RKO (cell line): ENCODE data around the gene AP3S2.
"Not testable (repeated sequence)": the region's sequence is repeated elsewhere in the genome, so short reads cannot be mapped to it uniquely, and the experiment has no call there.

ENCODE experiments used
- DNase-seq: peaks from one replicate; pipeline ENCODE4 v3.0.0-alpha.2; 2016; ENCODE audit warnings: low spot score

The AP3S2 gene

DNA sequence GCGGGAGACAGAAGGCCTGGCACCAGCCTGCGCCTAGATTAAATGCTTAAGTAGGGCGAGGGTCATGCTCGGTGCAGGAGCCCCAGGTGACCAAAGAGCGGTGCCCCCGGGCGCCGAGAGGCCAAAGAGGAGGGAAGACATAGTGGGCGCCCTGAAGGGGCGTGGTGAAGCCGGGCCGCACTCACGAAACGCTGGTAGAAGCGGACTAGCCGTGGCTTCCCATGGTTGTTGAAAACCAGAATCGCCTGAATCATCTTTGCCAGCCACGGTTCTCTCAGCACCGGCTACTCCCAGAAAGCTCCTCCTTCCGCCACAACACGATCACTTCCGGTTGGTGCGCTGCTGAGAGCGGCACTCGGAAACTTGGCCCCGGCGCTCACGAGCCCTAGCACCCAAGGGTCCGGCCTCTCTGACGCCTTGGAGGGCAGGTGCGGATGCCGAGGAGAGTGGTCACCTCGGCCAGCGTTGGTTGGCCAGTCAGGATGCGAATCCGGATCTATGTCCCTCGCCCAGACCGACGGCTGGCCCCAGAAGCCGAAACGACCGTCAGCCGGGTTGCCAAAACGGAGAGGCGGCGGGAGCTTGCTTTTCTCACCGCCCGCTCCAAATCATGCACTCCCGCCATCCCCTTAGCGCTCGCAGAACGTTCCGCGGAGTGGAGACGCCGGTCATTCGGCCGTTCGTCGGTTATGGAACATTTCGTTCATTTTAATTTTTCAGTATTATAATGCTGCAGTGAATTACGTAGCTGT is at the start of gene AP3S2:
Gene AP3S2, minus strand, starts transcription at position 299 of the 752 bp plus-strand sequence. Its CDS starts 45 bp downstream, at position 254.
- DNase-seq = peak; percentile 96

DNA sequence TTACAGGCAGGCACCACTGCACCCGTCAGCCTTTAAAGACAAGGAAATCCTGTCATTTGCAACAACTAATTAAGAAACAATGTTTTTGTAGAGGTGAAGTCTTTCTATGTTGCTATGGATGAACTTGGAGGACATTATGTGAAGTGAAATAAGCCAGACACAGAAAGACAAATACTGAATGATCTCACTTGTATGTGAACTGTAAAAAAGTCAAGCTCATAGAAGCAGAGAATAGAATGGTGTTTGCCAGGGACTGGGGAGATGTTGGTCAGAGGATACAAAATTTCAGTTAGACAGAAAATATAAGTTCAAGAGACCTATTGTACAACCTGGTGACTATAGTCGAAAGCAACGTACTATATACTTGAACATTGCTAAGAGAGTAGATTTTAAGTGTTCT is 46.1 kb upstream of the AP3S2 start:
- DNase-seq = no peak

DNA sequence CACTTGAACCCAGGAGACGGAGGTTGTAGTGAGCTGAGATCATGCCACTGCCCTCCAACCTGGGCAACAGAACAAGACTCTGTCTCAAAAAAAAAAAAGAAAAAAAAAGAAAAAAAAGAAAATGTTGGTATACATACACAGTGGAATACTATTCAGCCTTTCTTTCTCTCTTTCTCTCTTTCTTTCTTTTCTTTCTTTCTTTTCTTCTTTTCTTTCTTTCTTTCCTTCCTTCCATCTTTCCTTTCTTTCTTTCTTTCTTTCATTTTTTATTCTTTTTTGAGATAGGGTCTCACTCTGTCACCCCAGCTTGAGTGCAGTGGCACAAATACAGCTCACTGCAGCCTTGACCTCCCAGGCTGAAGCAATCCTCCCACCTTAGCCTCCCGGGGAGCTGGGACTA is 45.6 kb upstream of the AP3S2 start:
- not testable (repeated sequence) for DNase-seq

DNA sequence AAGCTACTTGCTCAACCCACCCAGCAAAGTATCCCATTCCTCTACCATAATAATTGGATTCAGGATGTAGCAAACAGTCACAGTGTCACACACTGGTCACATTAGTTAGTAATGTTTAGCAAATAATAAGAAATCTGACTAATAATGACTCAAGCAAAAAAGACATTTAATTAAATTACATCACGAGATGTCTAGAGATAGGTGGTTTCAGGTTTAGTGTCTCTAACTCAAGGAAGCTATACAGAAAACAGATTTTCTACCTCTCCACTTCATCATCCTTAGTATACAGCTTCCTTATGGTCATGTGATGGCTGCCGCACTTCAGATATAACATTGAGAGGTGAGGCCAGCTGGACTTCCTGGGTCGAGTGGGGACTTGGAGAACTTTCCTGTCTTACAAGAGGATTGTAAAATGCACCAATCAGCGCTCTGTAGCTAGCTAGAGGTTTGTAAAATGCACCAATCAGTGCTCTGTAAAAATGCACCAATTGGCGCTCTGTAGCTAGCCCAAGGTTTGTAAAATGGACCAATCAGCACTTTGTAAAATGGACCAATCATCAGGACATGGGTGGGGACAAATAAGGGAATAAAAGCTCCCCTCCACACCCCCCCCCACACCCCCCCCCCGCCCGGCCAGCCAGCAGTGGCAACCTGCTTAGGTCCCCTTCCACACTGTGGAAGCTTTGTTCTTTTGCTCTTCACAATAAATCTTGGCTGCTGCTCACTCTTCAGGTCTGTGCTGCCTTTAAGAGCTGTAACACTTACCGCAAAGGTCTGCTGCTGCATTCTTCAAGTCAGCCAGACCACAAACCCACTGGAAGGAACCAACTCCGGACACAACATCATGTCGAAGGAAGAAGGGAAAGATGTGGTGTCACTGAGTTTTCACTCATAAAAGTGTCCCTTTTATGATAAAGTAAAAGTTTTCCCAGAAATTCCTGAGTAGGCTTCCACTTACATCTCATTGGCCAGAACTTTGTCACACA is 43.9 kb upstream of the AP3S2 start:
- peak; percentile 33 for DNase-seq

DNA sequence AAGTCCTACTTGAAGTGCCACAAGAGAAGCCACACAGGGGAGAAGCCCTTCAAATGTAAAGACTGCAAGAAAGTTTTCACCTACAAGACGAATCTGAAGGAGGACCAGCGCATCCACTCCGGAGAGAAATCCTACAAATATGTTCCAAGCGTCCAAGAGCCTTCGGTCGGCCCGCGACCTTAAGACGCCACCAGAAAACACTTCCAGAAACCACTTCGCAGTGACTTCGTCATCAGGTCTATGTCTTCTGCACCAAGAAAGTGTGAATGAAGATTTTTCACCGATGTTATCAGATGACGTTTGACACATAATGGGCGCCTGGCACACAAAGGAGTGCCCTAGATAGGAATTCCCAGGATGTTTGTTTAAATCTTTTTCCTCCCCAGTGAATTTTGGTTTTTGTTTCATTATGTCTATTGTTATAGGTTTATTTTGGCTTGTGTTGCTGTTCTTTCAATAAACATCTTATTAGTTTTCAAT is 43.0 kb upstream of the AP3S2 start:
- DNase-seq = no peak

DNA sequence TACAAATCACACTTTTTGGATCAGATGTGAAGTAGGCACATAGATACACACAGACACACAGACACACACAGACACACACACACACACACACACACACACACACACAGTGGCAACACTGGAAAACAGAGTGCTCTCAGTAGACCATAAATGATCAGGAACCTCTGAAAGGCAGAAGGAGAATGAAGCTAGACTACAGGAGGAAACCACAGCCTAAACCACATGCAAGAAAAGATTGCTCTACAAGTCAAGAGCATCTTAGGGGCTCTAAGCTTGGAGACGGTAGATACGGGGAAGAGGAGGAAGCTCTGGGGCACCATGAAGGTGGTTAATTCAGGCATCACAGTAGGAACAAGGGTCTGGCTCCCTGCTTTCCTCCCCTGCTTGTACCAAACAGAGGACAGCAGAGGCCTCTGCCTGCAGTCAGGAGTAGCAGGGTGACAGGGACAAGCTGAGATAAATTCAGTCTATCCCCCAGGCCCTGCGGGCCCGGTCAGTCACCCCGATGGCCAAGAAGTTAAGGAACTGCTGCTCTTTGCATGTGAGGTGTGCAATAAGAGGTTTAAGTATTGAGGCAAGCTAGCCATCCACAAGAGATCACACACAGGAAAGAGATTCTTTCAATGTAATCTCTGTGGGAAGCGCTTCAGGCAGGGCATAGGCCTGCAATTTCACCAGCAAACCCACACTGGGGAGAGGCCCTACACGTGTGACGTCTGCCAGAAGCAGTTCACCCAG is 42.4 kb upstream of the AP3S2 start:
- no peak for DNase-seq

DNA sequence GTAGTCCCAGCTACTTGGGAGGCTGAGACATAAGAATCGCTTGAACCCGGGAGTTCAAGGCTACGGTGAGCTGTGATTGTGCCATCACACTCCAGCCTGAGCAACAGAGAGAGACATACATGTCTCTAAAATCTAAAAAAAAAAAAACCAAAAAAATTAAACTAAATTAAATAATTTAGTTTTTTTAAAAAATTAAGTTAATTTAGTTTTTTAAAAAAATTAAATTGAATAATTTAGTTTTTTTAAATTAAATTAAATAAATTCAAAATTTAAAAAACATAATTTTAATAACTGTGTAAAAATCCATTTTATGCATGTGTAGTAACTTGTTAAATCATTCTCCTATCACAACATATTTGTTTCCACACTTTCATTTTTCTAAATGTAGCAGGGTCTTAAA is 39.1 kb upstream of the AP3S2 start:
- DNase-seq = no peak

DNA sequence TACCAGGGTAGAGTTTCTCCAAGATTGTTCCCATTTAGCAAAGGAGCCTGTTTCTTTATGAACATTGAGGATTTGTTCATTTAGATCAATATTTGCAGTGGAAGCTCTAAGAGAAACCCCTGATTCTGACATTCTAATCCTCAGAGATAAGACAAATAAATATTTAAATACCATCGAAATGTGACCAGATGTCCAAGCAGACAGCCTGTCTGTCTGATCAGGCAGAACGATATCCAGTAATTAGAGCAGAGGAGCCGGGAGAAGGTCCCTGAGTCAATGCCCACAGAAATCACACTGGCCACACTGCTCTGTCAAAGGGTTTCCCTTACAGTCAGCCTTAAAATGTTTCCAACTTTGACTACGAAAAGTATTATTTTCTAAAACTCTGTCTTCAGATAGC is 34.6 kb upstream of the AP3S2 start:
- no peak for DNase-seq

DNA sequence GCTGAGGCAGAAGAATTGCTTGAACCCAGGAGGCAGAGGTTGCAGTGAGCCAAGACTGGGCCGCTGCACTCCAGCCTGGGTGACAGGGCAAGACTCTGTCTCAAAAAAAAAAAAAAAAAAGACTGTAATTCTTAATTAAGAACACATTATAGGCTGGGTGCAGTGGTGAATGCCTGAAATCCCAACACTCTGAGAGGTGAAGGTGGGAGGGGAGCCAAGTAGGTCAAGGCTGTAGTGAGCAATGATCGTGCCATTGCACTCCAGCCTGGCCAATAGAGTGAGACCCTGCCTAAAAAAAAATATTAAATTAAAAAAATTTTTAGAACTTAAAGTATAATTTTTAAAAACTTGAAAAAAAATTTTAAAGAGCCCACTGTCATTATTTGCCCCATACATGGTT is 32.4 kb upstream of the AP3S2 start:
- no peak for DNase-seq

DNA sequence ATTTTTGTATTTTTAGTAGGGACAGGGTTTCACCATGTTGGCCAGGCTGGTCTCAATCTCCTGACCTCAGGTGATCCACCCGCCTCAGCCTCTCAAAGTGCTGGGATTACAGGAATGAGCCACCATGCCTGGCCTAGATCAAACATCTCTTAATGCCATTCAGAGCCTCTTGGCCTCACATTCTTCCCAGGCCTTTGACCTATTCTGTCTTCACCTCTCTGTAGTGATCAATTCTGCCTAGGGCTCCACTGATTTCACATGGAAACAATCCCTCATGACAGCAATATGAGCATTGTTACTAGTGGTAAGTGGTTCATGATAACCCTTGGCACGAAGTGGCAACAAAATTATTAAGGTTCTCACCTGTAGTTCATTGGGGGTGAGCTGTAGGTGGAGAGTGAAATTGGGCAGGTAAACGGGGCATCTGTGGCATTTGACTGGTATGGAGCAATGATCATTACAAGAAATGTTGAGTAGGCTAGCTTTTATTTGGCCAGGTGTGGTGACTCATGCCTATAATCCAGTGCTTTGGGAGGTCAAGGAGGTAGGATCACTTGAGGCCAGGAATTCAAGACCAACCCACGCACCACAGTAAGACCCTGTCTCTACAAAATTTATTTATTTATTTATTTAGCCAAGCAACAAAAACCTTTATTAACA is 23.8 kb upstream of the AP3S2 start:
- no peak for DNase-seq

DNA sequence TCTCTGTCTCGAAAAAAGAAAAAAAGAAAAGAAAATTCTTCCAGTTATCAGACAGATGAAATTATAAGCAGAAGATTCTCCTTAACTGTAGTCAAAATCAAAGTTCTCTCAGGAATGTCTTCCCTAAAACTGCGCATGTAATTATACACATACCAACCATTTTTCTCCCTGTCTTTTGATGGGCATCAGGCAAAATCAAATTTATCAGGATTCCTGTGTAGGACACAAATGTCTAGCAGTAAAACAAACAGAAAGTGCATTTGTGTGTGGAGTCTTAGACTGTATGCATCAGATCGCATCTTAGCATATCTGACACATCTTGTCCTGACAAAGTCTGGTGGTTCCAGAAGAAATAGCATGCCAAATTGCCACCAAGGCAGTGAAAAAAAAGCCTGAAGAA is 22.9 kb upstream of the AP3S2 start:
- no peak for DNase-seq

DNA sequence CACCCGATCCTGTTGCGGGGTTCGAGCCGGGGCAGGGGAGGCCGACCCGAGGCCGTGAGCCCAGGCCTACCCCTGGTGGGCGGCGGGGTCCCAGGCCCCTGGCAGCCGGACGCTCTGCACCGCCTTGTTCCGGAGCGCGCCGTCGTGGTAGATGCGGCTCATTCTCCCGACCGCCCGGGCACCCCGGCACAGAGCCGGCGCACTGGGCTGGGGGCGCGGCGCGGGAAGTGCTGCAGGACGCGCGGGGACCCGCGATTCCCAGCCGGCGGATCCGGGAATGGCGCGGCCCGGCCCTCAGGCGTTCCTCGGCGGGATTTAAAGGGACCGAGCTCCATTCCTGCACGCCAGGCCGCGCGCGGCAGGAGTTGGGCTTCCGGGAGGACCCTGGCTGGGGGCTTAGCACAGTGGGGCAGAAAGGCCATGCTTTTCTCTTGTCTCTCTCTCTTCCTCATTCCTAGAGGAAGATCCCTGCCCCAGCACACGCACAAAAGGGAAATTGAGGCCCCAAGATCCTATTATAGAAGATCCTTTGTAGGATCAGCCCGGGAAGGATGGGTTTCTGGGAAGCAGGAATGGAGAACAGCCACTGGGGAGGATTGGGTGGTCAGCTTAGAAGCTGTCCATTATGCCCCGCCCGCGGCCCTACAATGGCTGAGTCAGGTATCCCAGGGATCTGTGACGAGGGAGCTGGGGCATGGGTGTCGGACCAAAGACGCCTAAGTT is 19.0 kb upstream of the AP3S2 start, which contains the start of gene ARPIN:
Gene ARPIN, minus strand, starts transcription at position 279 of the 723 bp plus-strand sequence. Its CDS starts 117 bp downstream, at position 162.
- DNase-seq = peak; percentile 61

DNA sequence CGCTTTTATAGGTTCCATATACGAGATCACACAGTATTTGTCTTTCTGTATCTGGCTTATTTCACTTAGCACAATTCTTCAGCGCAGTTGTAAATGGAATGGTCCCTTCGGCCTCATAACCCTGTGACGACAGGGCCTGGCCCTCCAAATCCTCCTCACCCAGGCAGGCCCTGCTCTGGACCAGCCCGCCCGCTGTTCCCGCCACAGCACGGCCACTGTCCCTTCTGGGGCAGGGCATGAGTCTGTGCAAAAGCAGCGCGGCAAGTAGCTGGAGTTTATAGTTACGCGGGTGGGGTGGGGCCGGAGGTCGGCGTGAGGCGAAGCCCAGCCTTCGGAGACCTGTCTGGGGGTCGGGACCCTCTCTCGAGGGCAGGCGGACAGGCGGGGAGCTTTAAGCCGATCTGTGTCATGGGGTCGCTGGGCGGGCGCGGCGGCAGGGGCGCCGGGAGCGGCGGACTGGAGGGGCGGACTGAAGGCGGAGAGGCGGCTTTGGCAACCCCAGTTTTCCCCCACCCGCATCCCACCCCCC is 18.4 kb upstream of the AP3S2 start:
- peak; percentile 58 for DNase-seq

DNA sequence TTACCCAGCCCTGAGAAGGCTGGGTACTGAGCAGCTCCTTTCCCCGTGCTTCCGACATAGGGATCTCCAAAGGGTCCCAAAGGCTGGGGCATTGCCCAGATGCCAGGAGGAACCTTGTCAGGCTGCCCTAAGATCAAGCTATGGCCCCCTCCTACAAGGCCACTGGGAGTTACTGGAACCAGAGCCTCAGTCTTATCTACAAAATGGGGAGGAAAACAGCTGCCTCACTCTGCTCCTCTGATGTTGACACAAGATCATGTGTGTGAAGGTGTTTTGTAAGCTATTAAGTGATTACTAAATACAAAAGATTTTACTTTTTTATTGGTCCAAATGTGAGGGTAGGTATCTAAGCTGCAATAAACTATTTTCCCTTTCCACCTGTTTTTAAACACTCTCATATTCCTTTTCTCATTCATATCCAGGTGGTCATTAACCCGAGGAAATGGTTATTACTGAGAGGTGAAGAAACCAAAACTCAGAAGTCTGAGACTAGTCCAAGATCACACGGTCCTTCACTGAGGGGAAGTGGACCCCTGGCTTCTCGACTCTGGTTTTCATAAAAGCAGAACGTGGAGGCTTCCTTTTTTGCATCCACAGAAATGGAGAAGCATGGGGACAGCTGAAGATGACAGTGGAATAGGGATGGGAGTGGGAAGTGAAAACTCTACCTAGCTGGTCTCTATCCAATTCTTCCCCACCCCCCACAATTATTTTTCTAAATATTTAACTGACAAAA is 17.3 kb upstream of the AP3S2 start:
- no peak for DNase-seq

DNA sequence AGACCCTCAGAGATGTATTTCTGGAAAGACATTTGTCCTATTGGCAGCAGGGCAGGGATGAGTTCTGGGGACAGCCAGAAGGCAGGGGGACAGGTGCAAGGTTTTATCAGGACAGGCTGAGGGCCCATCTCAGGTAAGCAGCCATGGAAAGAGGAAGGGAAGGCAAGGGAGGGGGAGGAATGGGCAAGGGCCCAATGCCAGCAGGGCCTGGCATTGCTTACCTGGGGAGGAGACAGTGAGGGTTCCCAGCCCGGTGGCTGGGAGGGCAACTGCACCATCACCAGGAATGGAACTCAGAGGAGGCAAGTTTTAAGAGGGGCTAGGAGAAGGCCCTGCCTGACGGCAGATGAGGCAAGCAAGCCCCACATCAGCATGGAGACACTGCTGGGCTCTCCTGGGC is 15.8 kb upstream of the AP3S2 start:
- no peak for DNase-seq

DNA sequence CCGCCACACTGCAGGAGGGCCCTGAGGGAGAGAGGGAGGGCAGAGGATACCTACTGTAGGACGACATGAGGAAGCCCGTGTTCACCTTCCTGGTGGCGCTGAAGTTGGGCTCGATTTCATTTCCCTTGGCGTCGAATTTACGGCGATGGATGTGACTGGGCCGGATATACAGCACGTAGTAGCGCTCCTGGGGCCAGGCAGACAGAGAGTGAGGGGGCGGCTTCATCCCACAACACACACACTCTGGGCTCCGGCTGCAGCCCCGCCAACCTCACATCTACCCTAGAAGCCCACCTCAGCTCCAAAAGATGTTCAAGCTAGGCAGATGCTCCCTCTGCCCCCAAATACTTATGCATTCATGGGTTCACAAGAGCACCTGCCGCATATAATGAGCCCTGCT is 14.4 kb upstream of the AP3S2 start:
- DNase-seq = no peak

DNA sequence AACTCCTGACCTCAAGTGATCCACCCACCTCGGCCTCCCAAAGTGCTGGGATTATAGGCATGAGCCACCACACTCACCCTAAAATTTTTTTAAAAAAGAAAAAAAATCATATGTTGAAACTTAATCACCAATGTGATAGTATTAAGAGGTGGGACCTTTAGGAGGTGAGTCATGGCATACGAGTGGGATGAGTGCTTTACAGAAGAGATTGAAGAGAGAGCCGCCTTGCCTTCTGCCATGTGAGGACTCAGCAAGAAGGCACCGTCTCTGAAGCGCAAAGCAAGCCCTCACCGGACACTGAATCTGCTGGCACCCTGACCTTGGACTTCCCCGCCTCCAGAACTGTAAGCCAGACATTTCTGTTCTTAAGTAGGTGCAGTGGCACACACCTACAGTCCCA is 13.5 kb upstream of the AP3S2 start:
- DNase-seq = peak; percentile 24

DNA sequence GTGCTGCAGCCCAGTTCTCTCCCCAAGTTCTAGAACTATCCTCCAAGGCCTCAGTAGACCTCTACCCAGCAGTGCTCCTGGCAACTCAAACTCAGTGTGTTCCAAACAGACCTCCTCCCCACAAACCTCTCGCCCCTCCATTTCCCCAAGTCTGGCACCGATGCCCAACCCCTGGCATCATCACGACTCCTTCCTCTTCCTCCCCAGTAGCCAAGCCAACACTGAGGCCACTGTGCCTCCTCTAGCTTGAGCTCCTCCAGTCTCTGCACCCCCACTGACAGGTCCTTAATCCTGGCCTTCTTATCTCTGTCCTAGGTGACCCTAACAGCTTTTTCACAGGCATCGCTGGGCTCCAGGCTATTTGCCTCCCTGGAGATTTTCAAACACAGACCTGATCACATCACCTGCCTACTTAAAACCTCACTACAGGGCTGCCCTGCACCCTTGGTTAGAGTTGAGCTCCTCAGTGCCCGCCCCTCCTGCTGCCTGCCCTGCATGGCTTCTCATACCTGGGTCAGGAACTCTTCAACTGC is 12.1 kb upstream of the AP3S2 start:
- DNase-seq = no peak

DNA sequence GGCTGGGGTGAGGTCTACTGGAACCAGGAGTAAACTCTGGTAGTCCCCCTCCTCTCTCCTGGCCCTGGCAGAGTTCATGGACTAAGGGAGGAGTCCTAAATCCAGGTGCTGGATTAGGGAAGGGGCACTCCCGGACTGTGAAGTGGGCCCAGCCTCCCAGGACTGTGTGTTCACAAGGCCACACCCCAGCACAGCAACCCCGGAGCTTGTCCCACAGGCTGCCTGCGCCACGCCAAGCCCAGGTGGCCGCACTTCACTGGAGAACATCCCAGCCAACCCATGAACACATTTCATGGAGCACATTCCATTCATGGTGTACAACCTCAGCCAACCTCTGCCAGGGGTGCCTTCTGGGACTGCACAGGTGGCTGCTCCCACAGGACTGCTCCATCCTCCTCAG is 10.7 kb upstream of the AP3S2 start:
- no peak for DNase-seq

DNA sequence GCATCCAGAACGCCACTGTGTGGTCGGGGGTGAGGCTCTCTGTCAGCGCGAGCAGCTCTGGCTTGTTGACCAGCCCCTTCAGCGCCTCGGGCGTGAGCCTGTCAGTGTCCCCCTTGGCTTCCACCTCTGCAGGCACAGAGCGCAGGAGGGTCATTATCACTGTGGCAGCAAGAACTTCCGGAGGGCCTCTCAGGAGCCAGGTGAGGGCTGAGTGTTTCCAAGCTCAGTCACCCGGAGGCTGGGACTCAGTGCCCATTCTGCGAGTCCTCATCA is 10.0 kb upstream of the AP3S2 start:
- DNase-seq = no peak
